SK-N-SH (cell line): ENCODE results near the gene IL1RAP. TPM values are rescaled to one million over a fixed set of nuclear protein-coding genes. Genes with fewer than 3 reads are reported as not detected.

Source experiments
- CTCF ChIA-PET: fragments of 300-600, 350-600 bp; formaldehyde crosslinking; extraction: SDS; loops from one replicate; lab custom pipeline; 2021; lab: Yijun Ruan, JAX
- POLR2A ChIA-PET: fragments of 350-600 bp; sonication (Branson Sonifier 250); formaldehyde crosslinking; extraction: SDS; loops from one replicate; lab custom pipeline; 2020; ENCODE audit warnings: antibody characterized with exemption, inconsistent platforms; lab: Yijun Ruan, JAX
- DNase-seq: peaks from one replicate; pipeline ENCODE4 v3.0.0; 2012
- H2AFZ ChIP-seq: fragments of 200-600 bp; sonication (generic); 2 replicates; pipeline ENCODE4 v1.8.1; 2016; ENCODE audit warnings: antibody characterized with exemption, mild to moderate bottlenecking, low read depth
- H3F3A ChIP-seq: fragments of 200-600 bp; sonication (generic); replicated peaks from 2 replicates; pipeline ENCODE3; 2016; ENCODE audit warnings: antibody characterized with exemption, mild to moderate bottlenecking; ENCODE audit not compliant: insufficient read depth
- H3K27ac ChIP-seq, 2 experiments: fragments of 200-500 bp in 1 of 2; fragments of 200-600 bp in 1 of 2; sonication (Bioruptor generic) in 1 of 2; sonication (generic), shearing (Covaris generic) in 1 of 2; 2 replicates each; pipeline versions ENCODE4 v1.5.1 to v1.6.1; 2014 to 2016; ENCODE audit warnings: low read depth in 2 of 2, inconsistent platforms in 1 of 2, low read length in 1 of 2, mild to moderate bottlenecking in 1 of 2, mixed read lengths in 1 of 2
- H3K27me3 ChIP-seq: fragments of 200-600 bp; sonication (generic), shearing (Covaris generic); 2 replicates; pipeline ENCODE4 v1.6.1; 2016; ENCODE audit warnings: mixed run types; ENCODE audit not compliant: insufficient read depth
- H3K36me3 ChIP-seq, 2 experiments: fragments of 200-500 bp in 1 of 2; fragments of 200-600 bp in 1 of 2; sonication (Bioruptor generic) in 1 of 2; sonication (generic) in 1 of 2; replicated peaks in 1 of 2; 2 replicates each; pipeline versions ENCODE3 to v1.5.1; 2014 to 2016; ENCODE audit warnings: low read length in 1 of 2, mild to moderate bottlenecking in 1 of 2; ENCODE audit not compliant: insufficient read depth in 2 of 2, control insufficient read depth in 1 of 2
- H3K4me1 ChIP-seq, 2 experiments: fragments of 200-500 bp in 1 of 2; fragments of 200-600 bp in 1 of 2; sonication (Bioruptor generic) in 1 of 2; sonication (generic), shearing (Covaris generic) in 1 of 2; 2 replicates each; pipeline versions ENCODE4 v1.5.1 to v1.6.1; 2014 to 2016; ENCODE audit warnings: low read depth in 1 of 2, low read length in 1 of 2, mixed run types in 1 of 2; ENCODE audit not compliant: insufficient read depth in 2 of 2, control insufficient read depth in 1 of 2
- H3K4me2 ChIP-seq: fragments of 200-600 bp; sonication (generic), shearing (Covaris generic); 2 replicates; pipeline ENCODE4 v1.6.1; 2017; ENCODE audit warnings: mixed run types
- H3K4me3 ChIP-seq, 2 experiments: fragments of 200-500 bp in 1 of 2; fragments of 200-600 bp in 1 of 2; sonication (Bioruptor generic) in 1 of 2; sonication (generic), shearing (Covaris generic) in 1 of 2; 2 replicates each; pipeline versions ENCODE4 v1.5.1 to v1.8.1; 2014 to 2016; ENCODE audit warnings: low read depth in 2 of 2, inconsistent platforms in 1 of 2, low read length in 1 of 2, mild to moderate bottlenecking in 1 of 2, mixed read lengths in 1 of 2, moderate library complexity in 1 of 2
- H3K79me2 ChIP-seq: fragments of 200-600 bp; sonication (generic); 2 replicates; pipeline ENCODE4 v1.8.1; 2017; ENCODE audit warnings: mild to moderate bottlenecking; ENCODE audit not compliant: insufficient read depth
- H3K9ac ChIP-seq: fragments of 200-600 bp; sonication (generic); 2 replicates; pipeline ENCODE4 v1.6.1; 2017; ENCODE audit warnings: mixed run types
- H3K9me2 ChIP-seq: fragments of 200-600 bp; sonication (generic); 2 replicates; pipeline ENCODE4 v1.6.1; 2017; ENCODE audit warnings: mixed run types
- H3K9me3 ChIP-seq: fragments of 200-600 bp; sonication (generic); 2 replicates; pipeline ENCODE4 v1.6.1; 2017; ENCODE audit warnings: mixed run types, mild to moderate bottlenecking, moderate library complexity
- H4K20me1 ChIP-seq: fragments of 200-600 bp; sonication (generic); 2 replicates; pipeline ENCODE4 v1.6.1; 2017; ENCODE audit warnings: mild to moderate bottlenecking, mixed run types; ENCODE audit not compliant: insufficient read depth
- CHD2 ChIP-seq: fragments of 150-350 bp; IDR thresholded peaks from 2 replicates; pipeline ENCODE4 v1.6.1; 2018; ENCODE audit warnings: low read length; ENCODE audit not compliant: partially characterized antibody
- CTCF ChIP-seq: fragments of 200-600 bp; sonication (generic); IDR thresholded peaks from 2 replicates; pipeline ENCODE4 v1.6.1; 2017; ENCODE audit warnings: antibody characterized with exemption, mild to moderate bottlenecking, moderate library complexity
- ELF1 ChIP-seq: IDR thresholded peaks from 2 replicates; pipeline ENCODE4 v1.4.0; 2012
- EP300 ChIP-seq, 2 experiments: IDR thresholded peaks; 2 replicates each; pipeline versions ENCODE4 v1.4.0 to v1.6.1; 2012; ENCODE audit warnings: borderline replicate concordance in 1 of 2, low read depth in 1 of 2, low read length in 1 of 2
- EZH2phosphoT487 ChIP-seq: fragments of 200-600 bp; sonication (generic); IDR thresholded peaks from 2 replicates; pipeline ENCODE4 v1.6.1; 2017; ENCODE audit warnings: low read depth, mixed run types, mild to moderate bottlenecking, antibody characterized with exemption, moderate library complexity, borderline replicate concordance
- FOXJ3 ChIP-seq: sonication (generic); formaldehyde crosslinking; IDR thresholded peaks from 2 replicates; pipeline ENCODE4 v1.5.1; 2020; ENCODE audit warnings: mild to moderate bottlenecking, missing genetic modification reagents
- FOXM1 ChIP-seq: IDR thresholded peaks from 2 replicates; pipeline ENCODE4 v1.4.0; 2012; ENCODE audit warnings: low read depth, mild to moderate bottlenecking
- GATA2 ChIP-seq: sonication (generic); formaldehyde crosslinking; IDR thresholded peaks from 2 replicates; pipeline ENCODE4 v1.5.0; 2020; ENCODE audit warnings: mild to moderate bottlenecking, missing genetic modification reagents
- IRF3 ChIP-seq: fragments of 150-350 bp; IDR thresholded peaks from 2 replicates; pipeline ENCODE4 v1.6.1; 2016; ENCODE audit warnings: mild to moderate bottlenecking, low read depth, low read length
- MEF2A ChIP-seq: IDR thresholded peaks from 2 replicates; pipeline ENCODE4 v1.4.0; 2012; ENCODE audit warnings: low read depth, borderline replicate concordance
- MXI1 ChIP-seq: IDR thresholded peaks from 2 replicates; pipeline ENCODE4 v1.6.1; 2012; ENCODE audit warnings: mild to moderate bottlenecking, low read depth, low read length, improper control_type of control experiment
- NRF1 ChIP-seq: IDR thresholded peaks from 2 replicates; pipeline ENCODE4 v1.6.1; 2012; ENCODE audit warnings: low read depth, mild to moderate bottlenecking, low read length
- PBX3 ChIP-seq: IDR thresholded peaks from 2 replicates; pipeline ENCODE4; 2012
- POLR2AphosphoS5 ChIP-seq: IDR thresholded peaks from 2 replicates; pipeline ENCODE4 v1.6.1; 2012; ENCODE audit warnings: low read depth, low read length
- RAD21 ChIP-seq: IDR thresholded peaks from 2 replicates; pipeline ENCODE4 v1.6.1; 2012; ENCODE audit warnings: mild to moderate bottlenecking, low read length
- REST ChIP-seq: IDR thresholded peaks from 2 replicates; pipeline ENCODE4 v1.6.1; 2012; ENCODE audit warnings: mild to moderate bottlenecking, low read depth, low read length, moderate library complexity
- RXRA ChIP-seq: IDR thresholded peaks from 2 replicates; pipeline ENCODE4 v1.4.0; 2012; ENCODE audit warnings: low read depth, mild to moderate bottlenecking, borderline replicate concordance
- SIN3A ChIP-seq: IDR thresholded peaks from 2 replicates; pipeline ENCODE4 v1.6.1; 2012; ENCODE audit warnings: low read depth, mild to moderate bottlenecking, low read length, moderate library complexity, borderline replicate concordance
- TEAD4 ChIP-seq: IDR thresholded peaks from 2 replicates; pipeline ENCODE4 v1.4.0; 2012; ENCODE audit warnings: mild to moderate bottlenecking, borderline replicate concordance; ENCODE audit not compliant: insufficient read depth
- YY1 ChIP-seq: IDR thresholded peaks from 2 replicates; pipeline ENCODE4 v1.4.0; 2012; ENCODE audit warnings: low read depth, mild to moderate bottlenecking
- ZBTB33 ChIP-seq: IDR thresholded peaks from 2 replicates; pipeline ENCODE4 v1.4.0; 2012; ENCODE audit warnings: low read depth, borderline replicate concordance
- WGBS: methylation state at CpG from one replicate; pipeline ENCODE4 v1.1.6; 2017; ENCODE audit warnings: low lambda C conversion rate; 5-methylcytosine and 5-hydroxymethylcytosine counted together
- polyA plus RNA-seq, 3 experiments: library from polyadenylated mRNA; depleted of rRNA; stranded (reverse); fragments of >200 nt; gene quantifications; 2 replicates each; pipeline ENCODE4 v1.2.3, GENCODE V29; 2012

The IL1RAP gene
- polyA plus RNA-seq, 1 of the 3 experiments (the other 2 are of a cell fraction): 7.6 TPM

- H3K4me2 ChIP-seq: peak overlapping the region; percentile 50
- no peaks in the 10 kb centered on the region for H3K36me3 ChIP-seq
- no peaks in the 10 kb centered on the region for H3K79me2 ChIP-seq
- no peaks in the 10 kb centered on the region for H3K9me2 ChIP-seq
- peaks cover 5% of the 10 kb centered on the region for H3F3A ChIP-seq
- peak overlapping the region; percentile 48 for H3K9ac ChIP-seq
- CTCF ChIA-PET: no interaction called here
- peaks cover 0 to 38% of the 10 kb centered on the region in 2 experiments; a peak in 2 of 4 replicates for H3K4me1 ChIP-seq
- 1% methylated on average over 6 of the region's 6 CpGs for WGBS
- no peaks in the 10 kb centered on the region for H3K9me3 ChIP-seq
- peak overlapping the region in 1 of 2 experiments; percentile 81; a peak in 2 of 4 replicates for H3K27ac ChIP-seq
- H3K4me3 ChIP-seq: no peak overlapping the region
- POLR2A ChIA-PET: no interaction called here
- peak; percentile 7 for DNase-seq
- no peaks in the 10 kb centered on the region for H3K27me3 ChIP-seq
- H2AFZ ChIP-seq: peak overlapping the region; percentile 61
- H4K20me1 ChIP-seq: no peaks in the 10 kb centered on the region
- no peak for TF ChIP-seq YY1
- TF ChIP-seq IRF3: no peak
- TF ChIP-seq RXRA: peak; percentile 68; the same call in 1 of the 2 replicates
- no peak for TF ChIP-seq MEF2A
- peak; percentile 41 for TF ChIP-seq PBX3
- no peak for TF ChIP-seq ELF1
- TF ChIP-seq EP300 (IDR thresholded peaks at IDR 0.05; ENCODE audit: borderline replicate concordance in 1 of 2, low read depth in 1 of 2, low read length in 1 of 2): peak in 1 of 2 experiments; percentile 29; a peak in 1 of 4 replicates
- TF ChIP-seq MXI1: no peak
- no peak for TF ChIP-seq ZBTB33
- TF ChIP-seq TEAD4: peak; percentile 61; the same call in 1 of the 2 replicates
- no peak for TF ChIP-seq RAD21
- TF ChIP-seq REST: no peak
- TF ChIP-seq NRF1: no peak
- no peak for TF ChIP-seq CHD2
- no peak for TF ChIP-seq FOXJ3
- TF ChIP-seq SIN3A: no peak
- TF ChIP-seq CTCF: no peak
- TF ChIP-seq GATA2 (CRISPR knock-in tag): no peak
- TF ChIP-seq FOXM1: no peak
- TF ChIP-seq POLR2AphosphoS5: peak; percentile 21; the same call in 1 of the 2 replicates
- TF ChIP-seq EZH2phosphoT487: no peak
Measured at GRCh38 chr3:190585805-190586630, 72.1 kb downstream of the IL1RAP start.
